Measurements from ENCODE around the gene VAV1. TPM values are rescaled to one million over a fixed set of nuclear protein-coding genes. Genes with fewer than 3 reads are reported as not detected.

Gene VAV1
- polyA plus RNA-seq, 1 experiment = not detected

DNA sequence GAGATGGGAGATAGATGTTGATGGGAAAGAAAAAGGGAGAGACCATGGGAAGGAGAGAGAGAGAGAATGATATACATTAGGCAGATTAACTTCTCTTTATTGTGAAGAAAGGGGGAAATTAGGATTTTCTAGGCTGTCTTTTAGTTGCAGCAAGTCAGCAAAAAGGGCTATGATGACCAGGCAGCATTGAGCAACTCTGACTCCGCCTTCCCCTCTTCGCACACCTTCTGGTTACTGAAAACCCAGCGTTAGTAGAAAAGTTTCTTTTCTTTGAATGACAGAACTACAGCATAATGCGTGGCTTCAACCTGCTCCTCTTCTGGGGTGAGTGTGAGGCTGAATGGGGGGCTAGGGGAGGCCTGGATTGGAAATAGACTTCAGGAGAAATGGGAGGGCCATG is 114.8 kb downstream of the VAV1 start, which contains the start of gene ADGRE1:
Gene ADGRE1, plus strand, starts transcription at position 264 of the 400 bp plus-strand sequence. Its CDS starts 30 bp downstream, at position 294.
- no peak for DNase-seq (ENCODE audit: low read depth)
- TF ChIP-seq, protein P1, sequence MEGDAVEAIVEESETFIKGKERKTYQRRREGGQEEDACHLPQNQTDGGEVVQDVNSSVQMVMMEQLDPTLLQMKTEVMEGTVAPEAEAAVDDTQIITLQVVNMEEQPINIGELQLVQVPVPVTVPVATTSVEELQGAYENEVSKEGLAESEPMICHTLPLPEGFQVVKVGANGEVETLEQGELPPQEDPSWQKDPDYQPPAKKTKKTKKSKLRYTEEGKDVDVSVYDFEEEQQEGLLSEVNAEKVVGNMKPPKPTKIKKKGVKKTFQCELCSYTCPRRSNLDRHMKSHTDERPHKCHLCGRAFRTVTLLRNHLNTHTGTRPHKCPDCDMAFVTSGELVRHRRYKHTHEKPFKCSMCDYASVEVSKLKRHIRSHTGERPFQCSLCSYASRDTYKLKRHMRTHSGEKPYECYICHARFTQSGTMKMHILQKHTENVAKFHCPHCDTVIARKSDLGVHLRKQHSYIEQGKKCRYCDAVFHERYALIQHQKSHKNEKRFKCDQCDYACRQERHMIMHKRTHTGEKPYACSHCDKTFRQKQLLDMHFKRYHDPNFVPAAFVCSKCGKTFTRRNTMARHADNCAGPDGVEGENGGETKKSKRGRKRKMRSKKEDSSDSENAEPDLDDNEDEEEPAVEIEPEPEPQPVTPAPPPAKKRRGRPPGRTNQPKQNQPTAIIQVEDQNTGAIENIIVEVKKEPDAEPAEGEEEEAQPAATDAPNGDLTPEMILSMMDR (IDR thresholded peaks at IDR 0.05; ENCODE audit: insufficient read depth, low read depth, low read length) = no peak
- ChIA-PET POLR2A (no interaction called here), CTCF (no interaction called here)
- no peaks in the 10 kb centered on the region for H3K27me3 ChIP-seq (ENCODE audit: control insufficient read depth, insufficient read depth, low read length)
- H3K36me3 ChIP-seq (ENCODE audit: control insufficient read depth, insufficient read depth, low read length) = no peaks in the 10 kb centered on the region
- no peak within 1 kb of the TSS for H3K4me3 ChIP-seq (ENCODE audit: low read depth, low read length)

DNA sequence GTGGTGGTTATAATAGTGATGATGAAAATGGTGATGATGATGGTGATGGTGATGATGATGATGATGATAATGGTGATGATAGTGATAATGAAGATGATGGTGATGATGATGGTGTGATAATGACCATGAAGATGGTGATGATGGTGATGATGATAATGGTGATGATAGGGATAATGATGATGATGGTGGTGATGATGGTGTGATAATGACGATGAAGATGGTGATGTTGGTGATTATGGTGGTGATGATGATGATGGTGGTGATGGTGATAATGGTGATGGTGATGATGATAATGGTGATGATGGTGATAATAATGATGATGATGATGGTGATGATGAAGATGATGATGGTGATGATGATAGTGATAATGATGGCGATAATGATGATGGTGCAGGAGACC is 116.5 kb downstream of the VAV1 start:
- Histone ChIP-seq H3K4me3 (ENCODE audit: low read depth, low read length) (no peak overlapping the region), H3K27me3 (ENCODE audit: control insufficient read depth, insufficient read depth, low read length) (no peaks in the 10 kb centered on the region), H3K36me3 (ENCODE audit: control insufficient read depth, insufficient read depth, low read length) (no peaks in the 10 kb centered on the region)
- POLR2A ChIA-PET = no interaction called here
- CTCF ChIA-PET = interaction anchor here (0.6 kb wide), 1 partner anchor 261 kb away, joined by 3 read pairs; no protein-coding TSS in a partner anchor
- TF ChIP-seq, protein P1 (IDR thresholded peaks at IDR 0.05; ENCODE audit: insufficient read depth, low read depth, low read length) = no peak
- DNase-seq (ENCODE audit: low read depth) = no peak

GRCh38 chr19:6890401-6890913 is 117.9 kb downstream of the VAV1 start:
- Histone ChIP-seq H3K36me3 (ENCODE audit: control insufficient read depth, insufficient read depth, low read length) (no peaks in the 10 kb centered on the region), H3K4me3 (ENCODE audit: low read depth, low read length) (no peak overlapping the region), H3K27me3 (ENCODE audit: control insufficient read depth, insufficient read depth, low read length) (no peaks in the 10 kb centered on the region)
- ChIA-PET POLR2A (no interaction called here), CTCF (no interaction called here)
- TF ChIP-seq, protein P1 (IDR thresholded peaks at IDR 0.05; ENCODE audit: insufficient read depth, low read depth, low read length) = no peak
- no peak for DNase-seq (ENCODE audit: low read depth)

DNA sequence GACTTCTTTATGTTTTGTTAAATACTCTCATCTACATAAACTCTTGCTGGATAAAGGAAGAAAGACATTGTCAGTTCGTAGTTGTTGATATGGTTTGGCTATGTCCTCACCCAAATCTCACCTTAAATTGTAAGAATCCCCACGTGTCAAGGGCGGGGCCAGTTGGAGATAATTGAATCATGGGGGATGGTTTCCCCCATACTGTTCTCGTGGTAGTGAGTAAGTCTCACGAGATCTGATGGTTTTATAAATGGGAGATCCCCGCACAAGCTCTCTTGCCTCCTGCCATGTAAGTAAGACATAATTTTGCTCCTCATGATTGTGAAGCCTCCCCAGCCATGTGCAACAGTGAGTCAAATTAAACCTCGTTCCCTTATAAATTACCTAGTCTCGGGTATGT is 118.4 kb downstream of the VAV1 start:
- POLR2A ChIA-PET = no interaction called here
- CTCF ChIA-PET = no interaction called here
- Histone ChIP-seq H3K27me3 (ENCODE audit: control insufficient read depth, insufficient read depth, low read length) (no peaks in the 10 kb centered on the region), H3K36me3 (ENCODE audit: control insufficient read depth, insufficient read depth, low read length) (no peaks in the 10 kb centered on the region), H3K4me3 (ENCODE audit: low read depth, low read length) (no peak overlapping the region)
- TF ChIP-seq, protein P1 (IDR thresholded peaks at IDR 0.05; ENCODE audit: insufficient read depth, low read depth, low read length) = no peak
- DNase-seq (ENCODE audit: low read depth) = no peak

DNA sequence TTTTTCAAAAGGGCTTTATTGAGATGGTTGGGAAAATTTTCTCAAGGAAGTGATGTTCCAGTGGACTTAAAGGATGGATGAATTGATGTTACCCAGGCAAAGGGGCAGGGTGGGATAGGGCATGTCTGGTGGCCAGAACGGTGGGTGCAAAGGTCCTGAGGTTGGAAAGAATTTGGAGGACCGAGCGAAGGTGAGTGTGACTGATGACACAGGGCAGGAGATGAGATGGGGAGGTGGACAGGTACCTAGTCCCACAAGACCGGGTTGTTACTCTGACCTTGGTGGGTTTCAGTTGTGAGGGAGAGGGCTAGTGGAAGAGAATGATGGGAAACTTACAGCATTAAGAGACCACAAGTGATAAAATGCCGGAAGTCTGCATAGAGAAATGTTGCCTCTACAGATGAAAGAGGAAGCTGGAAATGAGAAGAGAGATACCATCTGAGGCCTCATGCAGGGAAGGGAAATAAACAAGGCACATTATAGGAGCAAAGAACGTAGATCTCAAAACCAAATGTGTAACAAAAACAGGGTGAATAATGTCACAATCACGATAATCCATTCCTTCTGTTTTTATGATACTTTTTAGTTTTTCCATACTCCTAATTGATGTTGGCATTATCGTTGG is 119.4 kb downstream of the VAV1 start:
- TF ChIP-seq, protein P1 (IDR thresholded peaks at IDR 0.05; ENCODE audit: insufficient read depth, low read depth, low read length) = no peak

More for the DNA sequence above, 119.4 kb downstream of the VAV1 start:
- DNase-seq (ENCODE audit: low read depth) = no peak
- Histone ChIP-seq H3K4me3 (ENCODE audit: low read depth, low read length) (no peak overlapping the region), H3K36me3 (ENCODE audit: control insufficient read depth, insufficient read depth, low read length) (no peaks in the 10 kb centered on the region), H3K27me3 (ENCODE audit: control insufficient read depth, insufficient read depth, low read length) (no peaks in the 10 kb centered on the region)
- ChIA-PET POLR2A (no interaction called here), CTCF (no interaction called here)

Measured in BJ (cell line).